ENCODE data around the gene LRRC74B.
"Not testable (repeated sequence)": the region's sequence is repeated elsewhere in the genome, so short reads cannot be mapped to it uniquely, and the experiment has no call there.

LRRC74B gene

GRCh38 chr22:21092797-21093554, 47.2 kb downstream of the LRRC74B start:
- no peak for DNase-seq (ENCODE audit: low read depth)

GRCh38 chr22:21093555-21094137, 47.9 kb downstream of the LRRC74B start:
- H3K4me3 ChIP-seq (ENCODE audit: low read depth, low read length); DNase-seq (ENCODE audit: low read depth): not testable (repeated sequence)

More at GRCh38 chr22:21092797-21093554, 47.2 kb downstream of the LRRC74B start:
- no peak overlapping the region for H3K4me3 ChIP-seq (ENCODE audit: low read depth, low read length)
- TF ChIP-seq CTCF (IDR thresholded peaks at IDR 0.05; ENCODE audit: control insufficient read depth, extremely low read depth, insufficient read depth) = no peak

- no peak for DNase-seq (ENCODE audit: low read depth)
- H3K4me3 ChIP-seq (ENCODE audit: low read depth, low read length) = no peak overlapping the region
- no peak for TF ChIP-seq CTCF (IDR thresholded peaks at IDR 0.05; ENCODE audit: control insufficient read depth, extremely low read depth, insufficient read depth)
Observed at GRCh38 chr22:21094911-21095772, 49.4 kb downstream of the LRRC74B start.

- no peak for TF ChIP-seq CTCF (IDR thresholded peaks at IDR 0.05; ENCODE audit: control insufficient read depth, extremely low read depth, insufficient read depth)
- no peak for DNase-seq (ENCODE audit: low read depth)
- no peak overlapping the region for H3K4me3 ChIP-seq (ENCODE audit: low read depth, low read length)
Observed at GRCh38 chr22:21095773-21096107, 50.0 kb downstream of the LRRC74B start.

GRCh38 chr22:21096878-21097277, 51.1 kb downstream of the LRRC74B start:
- not testable (repeated sequence) for DNase-seq (ENCODE audit: low read depth); H3K4me3 ChIP-seq (ENCODE audit: low read depth, low read length)

- H3K4me3 ChIP-seq (ENCODE audit: low read depth, low read length) = no peak overlapping the region
- TF ChIP-seq CTCF (IDR thresholded peaks at IDR 0.05; ENCODE audit: control insufficient read depth, extremely low read depth, insufficient read depth) = no peak
- no peak for DNase-seq (ENCODE audit: low read depth)
Observed at GRCh38 chr22:21098099-21098671, 52.4 kb downstream of the LRRC74B start.

GRCh38 chr22:21099578-21099977, 53.8 kb downstream of the LRRC74B start:
- no peak overlapping the region for H3K4me3 ChIP-seq (ENCODE audit: low read depth, low read length)
- TF ChIP-seq CTCF (IDR thresholded peaks at IDR 0.05; ENCODE audit: control insufficient read depth, extremely low read depth, insufficient read depth) = no peak
- DNase-seq (ENCODE audit: low read depth) = no peak

All from LNCaP clone FGC (cell line).